WTC11 (cell line): Measurements from ENCODE around the gene ZFPL1. TPM values are rescaled to one million over a fixed set of nuclear protein-coding genes. Genes with fewer than 3 reads are reported as not detected.

Source experiments
- ATAC-seq: fragments of 200-7000 bp; cut with Tn5 transposase; 2 replicates; pipeline ENCODE4 v1.10.0; 2021; ENCODE audit warnings: mild to moderate bottlenecking, moderate library complexity
- CTCF ChIA-PET: fragments of 300-600 bp; sonication (Branson Sonifier 250); formaldehyde crosslinking; loops from one replicate; lab custom pipeline; 2021; ENCODE audit warnings: antibody characterized with exemption; lab: Charles Lee
- POLR2A ChIA-PET: fragments of 350-600 bp; sonication (Branson Sonifier 250); formaldehyde crosslinking; loops from one replicate; lab custom pipeline; 2021; ENCODE audit warnings: antibody characterized with exemption; lab: Charles Lee
- DNase-seq: peaks from one replicate; pipeline ENCODE4 v3.0.0; 2021; ENCODE audit warnings: low spot score
- H3K27ac Mint-ChIP-seq: 2 replicates; pipeline ENCODE4 v1.8.0; 2021; ENCODE audit warnings: mixed read lengths
- H3K27me3 Mint-ChIP-seq: 2 replicates; pipeline ENCODE4 v1.8.0; 2021; ENCODE audit warnings: low read depth, mild to moderate bottlenecking, moderate library complexity, mixed read lengths
- H3K36me3 Mint-ChIP-seq: 2 replicates; pipeline ENCODE4 v1.8.0; 2021; ENCODE audit warnings: mixed read lengths
- H3K4me1 Mint-ChIP-seq: 2 replicates; pipeline ENCODE4 v1.8.0; 2022; ENCODE audit warnings: mixed read lengths
- H3K4me3 Mint-ChIP-seq: 2 replicates; pipeline ENCODE4 v1.8.0; 2021; ENCODE audit warnings: mild to moderate bottlenecking, moderate library complexity, mixed read lengths
- H3K9me3 Mint-ChIP-seq: 2 replicates; pipeline ENCODE4 v1.8.0; 2021; ENCODE audit warnings: mixed read lengths
- ATF1 ChIP-seq: sonication (generic); formaldehyde crosslinking; IDR thresholded peaks from 2 replicates; pipeline ENCODE4 v1.8.1; 2023; ENCODE audit warnings: mild to moderate bottlenecking, moderate library complexity, missing genetic modification reagents
- EMX1 ChIP-seq: fragments of 250-450 bp; sonication (Bioruptor Pico); IDR thresholded peaks from 2 replicates; pipeline ENCODE4 v1.8.0; 2021; ENCODE audit warnings: mild to moderate bottlenecking
- ETV6 ChIP-seq: sonication (generic); formaldehyde crosslinking; IDR thresholded peaks from 2 replicates; pipeline ENCODE4 v1.8.1; 2022; ENCODE audit warnings: mild to moderate bottlenecking, missing genetic modification reagents
- MYBL2 ChIP-seq: sonication (generic); formaldehyde crosslinking; IDR thresholded peaks from 2 replicates; pipeline ENCODE4 v1.8.1; 2023; ENCODE audit warnings: mild to moderate bottlenecking, moderate library complexity, missing genetic modification reagents
- NFYB ChIP-seq: sonication (generic); formaldehyde crosslinking; conservative IDR thresholded peaks from 2 replicates; pipeline ENCODE4 v1.8.0; 2022; ENCODE audit warnings: low read depth, missing genetic modification reagents
- PRDM15 ChIP-seq: sonication (generic); formaldehyde crosslinking; IDR thresholded peaks from 2 replicates; pipeline ENCODE4 v1.8.0; 2022; ENCODE audit warnings: missing genetic modification reagents
- PRRX2 ChIP-seq: fragments of 250-450 bp; sonication (Bioruptor Pico); IDR thresholded peaks from 2 replicates; pipeline ENCODE4 v1.8.0; 2021; ENCODE audit warnings: mild to moderate bottlenecking
- SP1 ChIP-seq: sonication (generic); formaldehyde crosslinking; conservative IDR thresholded peaks from 2 replicates; pipeline ENCODE4 v1.8.1; 2022; ENCODE audit warnings: missing genetic modification reagents
- TEAD4 ChIP-seq: sonication (generic); formaldehyde crosslinking; IDR thresholded peaks from 2 replicates; pipeline ENCODE4 v1.8.0; 2022; ENCODE audit warnings: mild to moderate bottlenecking, missing genetic modification reagents
- USF1 ChIP-seq: sonication (generic); formaldehyde crosslinking; IDR thresholded peaks from 2 replicates; pipeline ENCODE4 v1.8.0; 2022; ENCODE audit warnings: mild to moderate bottlenecking, missing genetic modification reagents
- USF2 ChIP-seq: sonication (generic); formaldehyde crosslinking; IDR thresholded peaks from 2 replicates; pipeline ENCODE4 v1.8.1; 2023; ENCODE audit warnings: mild to moderate bottlenecking, missing genetic modification reagents, moderate library complexity
- ZNF416 ChIP-seq: fragments of 250-450 bp; sonication (Bioruptor Pico); IDR thresholded peaks from 2 replicates; pipeline ENCODE4 v1.9.0; 2021; ENCODE audit warnings: mild to moderate bottlenecking, inconsistent platforms
- total RNA-seq: library from RNA; stranded (reverse); gene quantifications from 3 replicates; pipeline ENCODE4 v1.2.3, GENCODE V29; 2021
- TF ChIP-seq, protein P1 (sequence below): sonication (generic); formaldehyde crosslinking; IDR thresholded peaks from 2 replicates; pipeline ENCODE4 v1.8.1; 2022; ENCODE audit warnings: mild to moderate bottlenecking, moderate library complexity, missing genetic modification reagents
- TF ChIP-seq, protein P2 (sequence below): sonication (generic); formaldehyde crosslinking; IDR thresholded peaks from 2 replicates; pipeline ENCODE4 v1.8.1; 2022; ENCODE audit warnings: low read depth, mild to moderate bottlenecking, moderate library complexity, missing genetic modification reagents, borderline replicate concordance
- TF ChIP-seq, protein P3 (sequence below): sonication (generic); formaldehyde crosslinking; IDR thresholded peaks from 2 replicates; pipeline ENCODE4 v1.8.1; 2023; ENCODE audit warnings: mild to moderate bottlenecking, missing genetic modification reagents, borderline replicate concordance

Gene ZFPL1
- total RNA-seq, 1 experiment from 2014 or later = 33.8 TPM

DNA sequence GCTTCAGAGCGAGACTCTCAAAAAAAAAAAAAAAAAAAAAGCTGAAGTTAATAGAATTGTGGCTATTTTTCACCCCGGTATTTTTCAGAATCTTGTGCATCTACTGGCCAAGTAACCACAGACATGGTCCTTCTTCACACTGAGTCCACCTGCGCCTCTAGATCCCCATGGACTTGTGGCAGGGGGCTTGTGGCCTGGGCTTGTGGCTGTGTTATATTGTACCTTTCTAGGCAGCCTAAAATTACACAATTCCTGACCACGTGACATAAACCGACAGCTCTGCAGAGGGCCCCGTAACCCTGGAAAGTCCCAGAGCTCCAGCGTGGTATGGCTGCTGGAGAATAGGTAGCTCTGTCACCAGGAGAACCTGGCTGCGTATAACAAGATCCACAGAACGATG lies 14.8 kb upstream of the ZFPL1 start:
- POLR2A ChIA-PET = no interaction called here
- DNase-seq (no peak), ATAC-seq (no peak)
- Mint-ChIP-seq H3K27ac (no peak overlapping the region), H3K4me1 (peaks cover 23% of the 10 kb centered on the region), H3K4me3 (no peak overlapping the region), H3K36me3 (no peaks in the 10 kb centered on the region), H3K27me3 (no peaks in the 10 kb centered on the region), H3K9me3 (no peaks in the 10 kb centered on the region)
- CTCF ChIA-PET = interaction anchor here (0.6 to 1.0 kb wide), 3 partner anchors 27 to 643 kb away, joined by 3 to 4 read pairs (median 3); no protein-coding TSS in a partner anchor
- TF ChIP-seq, protein P1, sequence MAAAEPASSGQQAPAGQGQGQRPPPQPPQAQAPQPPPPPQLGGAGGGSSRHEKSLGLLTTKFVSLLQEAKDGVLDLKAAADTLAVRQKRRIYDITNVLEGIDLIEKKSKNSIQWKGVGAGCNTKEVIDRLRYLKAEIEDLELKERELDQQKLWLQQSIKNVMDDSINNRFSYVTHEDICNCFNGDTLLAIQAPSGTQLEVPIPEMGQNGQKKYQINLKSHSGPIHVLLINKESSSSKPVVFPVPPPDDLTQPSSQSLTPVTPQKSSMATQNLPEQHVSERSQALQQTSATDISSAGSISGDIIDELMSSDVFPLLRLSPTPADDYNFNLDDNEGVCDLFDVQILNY (CRISPR knock-in tag) = no peak
- TF ChIP-seq ETV6 (CRISPR knock-in tag) (no peak), EMX1 (CRISPR knock-in tag) (no peak), TEAD4 (CRISPR knock-in tag) (no peak), USF1 (CRISPR knock-in tag) (no peak), PRDM15 (CRISPR knock-in tag) (no peak), MYBL2 (CRISPR knock-in tag) (no peak), ATF1 (no peak), USF2 (CRISPR knock-in tag) (no peak), PRRX2 (no peak)
- TF ChIP-seq, protein P2, sequence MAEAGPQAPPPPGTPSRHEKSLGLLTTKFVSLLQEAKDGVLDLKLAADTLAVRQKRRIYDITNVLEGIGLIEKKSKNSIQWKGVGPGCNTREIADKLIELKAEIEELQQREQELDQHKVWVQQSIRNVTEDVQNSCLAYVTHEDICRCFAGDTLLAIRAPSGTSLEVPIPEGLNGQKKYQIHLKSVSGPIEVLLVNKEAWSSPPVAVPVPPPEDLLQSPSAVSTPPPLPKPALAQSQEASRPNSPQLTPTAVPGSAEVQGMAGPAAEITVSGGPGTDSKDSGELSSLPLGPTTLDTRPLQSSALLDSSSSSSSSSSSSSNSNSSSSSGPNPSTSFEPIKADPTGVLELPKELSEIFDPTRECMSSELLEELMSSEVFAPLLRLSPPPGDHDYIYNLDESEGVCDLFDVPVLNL (CRISPR knock-in tag) = no peak

GRCh38 chr11:65071907-65072630 lies 12.0 kb upstream of the ZFPL1 start:
- no peak for DNase-seq
- ChIA-PET CTCF (no interaction called here), POLR2A (no interaction called here)
- Mint-ChIP-seq H3K4me1 (peaks cover 10% of the 10 kb centered on the region), H3K9me3 (no peaks in the 10 kb centered on the region), H3K4me3 (no peak overlapping the region), H3K36me3 (peaks cover 14% of the 10 kb centered on the region), H3K27me3 (no peaks in the 10 kb centered on the region), H3K27ac (peak overlapping the region; percentile 25; the same call in 1 of the 2 replicates)
- no peak for ATAC-seq
- TF ChIP-seq, protein P3, sequence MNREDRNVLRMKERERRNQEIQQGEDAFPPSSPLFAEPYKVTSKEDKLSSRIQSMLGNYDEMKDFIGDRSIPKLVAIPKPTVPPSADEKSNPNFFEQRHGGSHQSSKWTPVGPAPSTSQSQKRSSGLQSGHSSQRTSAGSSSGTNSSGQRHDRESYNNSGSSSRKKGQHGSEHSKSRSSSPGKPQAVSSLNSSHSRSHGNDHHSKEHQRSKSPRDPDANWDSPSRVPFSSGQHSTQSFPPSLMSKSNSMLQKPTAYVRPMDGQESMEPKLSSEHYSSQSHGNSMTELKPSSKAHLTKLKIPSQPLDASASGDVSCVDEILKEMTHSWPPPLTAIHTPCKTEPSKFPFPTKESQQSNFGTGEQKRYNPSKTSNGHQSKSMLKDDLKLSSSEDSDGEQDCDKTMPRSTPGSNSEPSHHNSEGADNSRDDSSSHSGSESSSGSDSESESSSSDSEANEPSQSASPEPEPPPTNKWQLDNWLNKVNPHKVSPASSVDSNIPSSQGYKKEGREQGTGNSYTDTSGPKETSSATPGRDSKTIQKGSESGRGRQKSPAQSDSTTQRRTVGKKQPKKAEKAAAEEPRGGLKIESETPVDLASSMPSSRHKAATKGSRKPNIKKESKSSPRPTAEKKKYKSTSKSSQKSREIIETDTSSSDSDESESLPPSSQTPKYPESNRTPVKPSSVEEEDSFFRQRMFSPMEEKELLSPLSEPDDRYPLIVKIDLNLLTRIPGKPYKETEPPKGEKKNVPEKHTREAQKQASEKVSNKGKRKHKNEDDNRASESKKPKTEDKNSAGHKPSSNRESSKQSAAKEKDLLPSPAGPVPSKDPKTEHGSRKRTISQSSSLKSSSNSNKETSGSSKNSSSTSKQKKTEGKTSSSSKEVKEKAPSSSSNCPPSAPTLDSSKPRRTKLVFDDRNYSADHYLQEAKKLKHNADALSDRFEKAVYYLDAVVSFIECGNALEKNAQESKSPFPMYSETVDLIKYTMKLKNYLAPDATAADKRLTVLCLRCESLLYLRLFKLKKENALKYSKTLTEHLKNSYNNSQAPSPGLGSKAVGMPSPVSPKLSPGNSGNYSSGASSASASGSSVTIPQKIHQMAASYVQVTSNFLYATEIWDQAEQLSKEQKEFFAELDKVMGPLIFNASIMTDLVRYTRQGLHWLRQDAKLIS = no peak
- TF ChIP-seq SP1 (CRISPR knock-in tag) = no peak
- TF ChIP-seq ZNF416 = no peak
- TF ChIP-seq NFYB (CRISPR knock-in tag) = no peak
- TF ChIP-seq, all 79 proteins: peak for 0
